Measurements from ENCODE around the gene HSPA1L.

GRCh38 chr6:31838968-31839367 lies 23.9 kb upstream of the HSPA1L start:
- TF ChIP-seq CTCF (conservative IDR thresholded peaks at IDR 0.05; ENCODE audit: low read length) (no peak), EZH2phosphoT487 (IDR thresholded peaks at IDR 0.05; ENCODE audit: borderline replicate concordance) (no peak)
